ENCODE results near the gene C19orf44. TPM values are rescaled to one million over a fixed set of nuclear protein-coding genes. Genes with fewer than 3 reads are reported as not detected.
"Not testable (repeated sequence)": the region's sequence is repeated elsewhere in the genome, so short reads cannot be mapped to it uniquely, and the experiment has no call there.

Gene C19orf44
- total and polyA plus RNA-seq, 9 donors, result 6.3 to 12.2 (median 9.4) TPM

GRCh38 chr19:16509141-16510061 lies 13.2 kb downstream of the C19orf44 start:
- no peaks in the 10 kb centered on the region for H3K4me1 ChIP-seq (ENCODE audit: insufficient read depth)
- intact Hi-C loops (cut with DNase I), result no loop called here
- WGBS, 3 donors, result 81 to 84% (median 82%) methylated on average over 28 of the region's 28 CpGs
- DNase-seq, result no peak
- no peak overlapping the region for H3K27ac ChIP-seq
- no peaks in the 10 kb centered on the region for H3K27me3 ChIP-seq
- TF ChIP-seq EP300 (IDR thresholded peaks at IDR 0.05) (no peak), POLR2A (IDR thresholded peaks at IDR 0.05) (no peak), CTCF (IDR thresholded peaks at IDR 0.05) (no peak)
- H3K9me3 ChIP-seq, result no peaks in the 10 kb centered on the region
- H3K36me3 ChIP-seq, result no peaks in the 10 kb centered on the region
- no peak overlapping the region for H3K4me3 ChIP-seq

- H3K36me3 ChIP-seq; H3K9me3 ChIP-seq; H3K4me3 ChIP-seq; H3K27ac ChIP-seq; DNase-seq; intact Hi-C loops (cut with DNase I); H3K4me1 ChIP-seq (ENCODE audit: insufficient read depth); H3K27me3 ChIP-seq: not testable (repeated sequence)
- WGBS, 3 donors, result 91 to 92% (median 92%) methylated on average over 10 of the region's 10 CpGs
Observed at GRCh38 chr19:16512611-16513010, 16.4 kb downstream of the C19orf44 start.

- intact Hi-C loops (cut with DNase I), result no loop called here
- Histone ChIP-seq H3K27ac (no peak overlapping the region), H3K9me3 (no peaks in the 10 kb centered on the region), H3K4me3 (no peak overlapping the region), H3K27me3 (no peaks in the 10 kb centered on the region), H3K36me3 (no peaks in the 10 kb centered on the region), H3K4me1 (ENCODE audit: insufficient read depth) (no peaks in the 10 kb centered on the region)
- DNase-seq, result no peak
- 91 to 92% (median 91%) methylated on average over 24 of the region's 24 CpGs for WGBS, 3 donors
- TF ChIP-seq EP300 (IDR thresholded peaks at IDR 0.05) (no peak), CTCF (IDR thresholded peaks at IDR 0.05) (no peak), POLR2A (IDR thresholded peaks at IDR 0.05) (no peak)
Observed at GRCh38 chr19:16514383-16515019, 18.3 kb downstream of the C19orf44 start.

- H3K4me3 ChIP-seq, result no peak overlapping the region
- WGBS, 3 donors, result 81 to 84% (median 82%) methylated on average over 15 of the region's 15 CpGs
Observed at GRCh38 chr19:16516381-16516780, 20.2 kb downstream of the C19orf44 start.

More at GRCh38 chr19:16516381-16516780, 20.2 kb downstream of the C19orf44 start:
- Histone ChIP-seq H3K4me1 (ENCODE audit: insufficient read depth) (no peaks in the 10 kb centered on the region), H3K27me3 (no peaks in the 10 kb centered on the region), H3K36me3 (no peaks in the 10 kb centered on the region), H3K9me3 (no peaks in the 10 kb centered on the region), H3K27ac (no peak overlapping the region)
- TF ChIP-seq POLR2A (IDR thresholded peaks at IDR 0.05) (no peak), EP300 (IDR thresholded peaks at IDR 0.05) (no peak), CTCF (IDR thresholded peaks at IDR 0.05) (no peak)
- DNase-seq, result no peak
- intact Hi-C loops (cut with DNase I), result no loop called here

Data from ovary (tissue), 9 donors.